NCI-H1436 treated with DMSO at 0.1 percent for 48 hours (cell line): ENCODE results near the gene SEMA5A.

Source experiments
- DNase-seq: peaks from one replicate; lab custom pipeline; 2025; lab: John Stamatoyannopoulos, UW

Gene SEMA5A

GRCh38 chr5:9545992-9546851 is at the start of gene SEMA5A:
SEMA5A (minus strand) TSS chr5:9546075; CDS start chr5:9379946, 166,129 bp downstream.
- no peak for DNase-seq

GRCh38 chr5:9594913-9595312 is 49.0 kb upstream of the SEMA5A start:
- DNase-seq = no peak

GRCh38 chr5:9589049-9589835 is 43.4 kb upstream of the SEMA5A start:
- no peak for DNase-seq

- DNase-seq = no peak
Observed at GRCh38 chr5:9588254-9588653, 42.4 kb upstream of the SEMA5A start.

- no peak for DNase-seq
Observed at GRCh38 chr5:9587135-9587534, 41.3 kb upstream of the SEMA5A start.

- no peak for DNase-seq
Observed at GRCh38 chr5:9582406-9582805, 36.5 kb upstream of the SEMA5A start.

- DNase-seq = no peak
Observed at GRCh38 chr5:9573796-9574195, 27.9 kb upstream of the SEMA5A start.

- no peak for DNase-seq
Observed at GRCh38 chr5:9572246-9572645, 26.4 kb upstream of the SEMA5A start.

GRCh38 chr5:9570876-9571275 is 25.0 kb upstream of the SEMA5A start:
- no peak for DNase-seq

- no peak for DNase-seq
Observed at GRCh38 chr5:9567039-9567438, 21.2 kb upstream of the SEMA5A start.

GRCh38 chr5:9564752-9565151 is 18.9 kb upstream of the SEMA5A start:
- DNase-seq = no peak

- DNase-seq = no peak
Observed at GRCh38 chr5:9562141-9562540, 16.3 kb upstream of the SEMA5A start.

GRCh38 chr5:9559965-9560364 is 14.1 kb upstream of the SEMA5A start:
- no peak for DNase-seq

GRCh38 chr5:9558319-9558965 is 12.6 kb upstream of the SEMA5A start:
- DNase-seq = no peak

GRCh38 chr5:9557696-9558095 is 11.8 kb upstream of the SEMA5A start:
- DNase-seq = no peak

- DNase-seq = no peak
Observed at GRCh38 chr5:9555961-9556360, 10.1 kb upstream of the SEMA5A start.

GRCh38 chr5:9554122-9554521 is 8.2 kb upstream of the SEMA5A start:
- no peak for DNase-seq

GRCh38 chr5:9553561-9553960 is 7.7 kb upstream of the SEMA5A start:
- DNase-seq = no peak

- no peak for DNase-seq
Observed at GRCh38 chr5:9551567-9552537, 6.0 kb upstream of the SEMA5A start.

- no peak for DNase-seq
Observed at GRCh38 chr5:9549941-9550340, 4.1 kb upstream of the SEMA5A start.

GRCh38 chr5:9547122-9547947 is 1.5 kb upstream of the SEMA5A start:
- no peak for DNase-seq
